Testis (tissue), 2 donors: Measurements from ENCODE around the gene ZFPM1.

Experiments
- CTCF ChIP-seq, 3 experiments: fragments of 450-650 bp in 2 of 3; fragments of 200-600 bp in 1 of 3; sonication (generic) in 1 of 3; IDR thresholded peaks; one replicate each; pipeline ENCODE4 v1.5.1; 2016 to 2019; ENCODE audit warnings: antibody characterized with exemption in 3 of 3, mild to moderate bottlenecking in 2 of 3, moderate library complexity in 1 of 3
- POLR2A ChIP-seq: fragments of 450-650 bp; IDR thresholded peaks from one replicate; pipeline ENCODE4 v1.6.1; 2017; ENCODE audit warnings: antibody characterized with exemption, mild to moderate bottlenecking, moderate library complexity

- TF ChIP-seq CTCF (IDR thresholded peaks at IDR 0.05) = no peak
- TF ChIP-seq POLR2A = no peak
Measured at GRCh38 chr16:88533381-88533917, 80.4 kb downstream of the ZFPM1 start.
